ENCODE data around the gene PAPPA. TPM values are rescaled to one million over a fixed set of nuclear protein-coding genes. Genes with fewer than 3 reads are reported as not detected.

Gene PAPPA
- total RNA-seq, 1 donor from 2014 or later = 2.9 TPM

DNA sequence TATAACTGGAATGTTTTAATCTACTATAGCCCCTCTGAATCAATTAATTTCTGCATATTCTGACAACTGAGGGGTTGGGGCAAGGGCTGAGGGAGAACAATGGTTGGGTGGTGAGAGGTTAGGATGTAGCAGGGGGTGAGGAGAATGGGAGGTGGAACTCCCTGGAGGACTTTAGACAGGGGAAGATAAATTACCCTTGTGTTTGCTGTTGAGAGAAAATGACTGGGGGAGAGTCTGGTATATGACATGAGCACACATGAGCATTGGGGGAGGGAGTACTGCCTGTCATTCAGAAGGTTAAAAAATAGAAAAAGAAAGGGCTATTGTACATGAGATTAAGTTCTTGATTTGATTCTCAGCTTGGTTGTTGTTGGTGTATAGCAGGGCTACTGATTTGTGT, 37.2 kb upstream of the PAPPA start:
- ATAC-seq (no peak), DNase-seq (no peak)
- Histone ChIP-seq H3K4me1 (no peaks in the 10 kb centered on the region), H3K36me3 (no peaks in the 10 kb centered on the region), H3K9me3 (no peaks in the 10 kb centered on the region), H3K27me3 (no peaks in the 10 kb centered on the region), H3K4me3 (no peak overlapping the region), H3K27ac (no peak overlapping the region)
- TF ChIP-seq, protein P1, sequence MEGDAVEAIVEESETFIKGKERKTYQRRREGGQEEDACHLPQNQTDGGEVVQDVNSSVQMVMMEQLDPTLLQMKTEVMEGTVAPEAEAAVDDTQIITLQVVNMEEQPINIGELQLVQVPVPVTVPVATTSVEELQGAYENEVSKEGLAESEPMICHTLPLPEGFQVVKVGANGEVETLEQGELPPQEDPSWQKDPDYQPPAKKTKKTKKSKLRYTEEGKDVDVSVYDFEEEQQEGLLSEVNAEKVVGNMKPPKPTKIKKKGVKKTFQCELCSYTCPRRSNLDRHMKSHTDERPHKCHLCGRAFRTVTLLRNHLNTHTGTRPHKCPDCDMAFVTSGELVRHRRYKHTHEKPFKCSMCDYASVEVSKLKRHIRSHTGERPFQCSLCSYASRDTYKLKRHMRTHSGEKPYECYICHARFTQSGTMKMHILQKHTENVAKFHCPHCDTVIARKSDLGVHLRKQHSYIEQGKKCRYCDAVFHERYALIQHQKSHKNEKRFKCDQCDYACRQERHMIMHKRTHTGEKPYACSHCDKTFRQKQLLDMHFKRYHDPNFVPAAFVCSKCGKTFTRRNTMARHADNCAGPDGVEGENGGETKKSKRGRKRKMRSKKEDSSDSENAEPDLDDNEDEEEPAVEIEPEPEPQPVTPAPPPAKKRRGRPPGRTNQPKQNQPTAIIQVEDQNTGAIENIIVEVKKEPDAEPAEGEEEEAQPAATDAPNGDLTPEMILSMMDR (IDR thresholded peaks at IDR 0.05) = no peak
- intact Hi-C loops (cut with DNase I) = no loop called here

DNA sequence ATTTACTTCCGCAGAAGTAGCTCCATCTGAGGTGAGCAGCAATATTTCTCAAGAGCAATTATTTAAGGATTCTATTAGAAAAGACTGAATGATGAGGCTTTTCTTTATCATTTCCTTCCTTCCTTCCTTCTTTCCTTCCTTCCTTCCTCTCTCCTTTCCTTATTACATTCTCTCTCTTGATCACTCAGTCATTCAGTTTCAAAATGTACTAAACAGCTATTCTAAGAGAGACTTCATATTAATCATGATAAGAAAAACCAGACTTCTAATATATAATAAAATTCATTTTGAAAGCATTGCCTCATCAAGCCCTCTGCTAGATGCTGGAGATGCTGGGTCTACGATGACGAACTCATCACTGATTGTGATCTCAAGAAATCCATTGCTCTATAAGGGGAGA, 30.4 kb upstream of the PAPPA start:
- no peaks in the 10 kb centered on the region for H3K27me3 ChIP-seq
- no peaks in the 10 kb centered on the region for H3K36me3 ChIP-seq
- TF ChIP-seq, protein P1 (IDR thresholded peaks at IDR 0.05) = no peak
- H3K4me3 ChIP-seq = no peak overlapping the region
- intact Hi-C loops (cut with DNase I) = no loop called here
- DNase-seq (no peak), ATAC-seq (no peak)
- no peaks in the 10 kb centered on the region for H3K4me1 ChIP-seq
- H3K27ac ChIP-seq = no peak overlapping the region
- H3K9me3 ChIP-seq = no peaks in the 10 kb centered on the region

DNA sequence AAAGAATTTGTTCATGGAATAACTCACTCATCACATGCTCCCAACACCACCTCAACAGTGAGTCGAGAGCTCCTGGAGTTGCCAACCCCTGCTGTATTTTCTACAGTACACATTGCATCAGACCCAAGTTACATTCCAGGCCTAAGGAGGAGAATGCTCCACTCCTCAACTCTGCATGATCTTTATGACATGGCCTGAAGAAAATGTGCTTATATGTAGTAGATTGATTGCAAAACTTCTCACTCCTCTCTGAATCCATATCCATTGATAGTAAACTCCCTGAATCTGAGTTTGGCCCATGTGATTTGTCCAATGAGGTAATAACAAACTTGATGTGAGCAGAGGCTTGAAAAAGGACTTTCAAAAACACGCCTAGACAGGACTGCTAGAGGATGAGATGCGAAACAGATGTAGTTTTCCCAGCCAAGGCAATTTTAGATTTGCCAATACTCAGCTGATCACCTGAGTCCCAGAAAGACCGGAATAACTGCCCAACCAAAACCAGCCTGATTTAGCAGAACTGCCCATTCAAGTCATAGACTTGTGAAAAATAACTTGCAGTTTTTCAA, 29.0 kb upstream of the PAPPA start:
- no peak overlapping the region for H3K27ac ChIP-seq
- H3K4me1 ChIP-seq = no peaks in the 10 kb centered on the region
- no peaks in the 10 kb centered on the region for H3K36me3 ChIP-seq
- no peak overlapping the region for H3K4me3 ChIP-seq
- ATAC-seq = peak; percentile 62
- intact Hi-C loops (cut with DNase I) = no loop called here
- no peaks in the 10 kb centered on the region for H3K27me3 ChIP-seq
- DNase-seq = no peak
- TF ChIP-seq, protein P1 (IDR thresholded peaks at IDR 0.05) = no peak
- no peaks in the 10 kb centered on the region for H3K9me3 ChIP-seq

DNA sequence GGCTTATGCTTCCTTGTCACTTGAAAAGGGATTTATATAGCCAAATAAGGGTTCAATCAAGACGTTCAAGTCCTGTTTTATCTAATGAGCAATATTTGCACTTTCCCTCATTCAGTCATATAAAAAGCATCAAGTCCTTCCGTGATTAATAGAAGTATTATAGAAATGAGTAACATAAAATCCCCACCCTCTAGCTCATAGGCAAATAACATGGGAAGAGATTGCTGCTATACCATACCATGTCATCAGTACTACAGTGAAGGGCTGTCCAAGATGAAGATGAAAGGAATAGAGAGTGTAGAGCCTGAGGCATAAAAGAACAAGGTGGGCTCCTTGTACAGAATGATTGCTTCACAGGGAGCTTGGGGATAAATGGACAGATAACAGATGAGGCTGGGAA, 20.4 kb upstream of the PAPPA start:
- Histone ChIP-seq H3K27me3 (no peaks in the 10 kb centered on the region), H3K4me1 (no peaks in the 10 kb centered on the region), H3K9me3 (no peaks in the 10 kb centered on the region), H3K36me3 (no peaks in the 10 kb centered on the region), H3K27ac (no peak overlapping the region), H3K4me3 (no peak overlapping the region)
- intact Hi-C loops (cut with DNase I) = no loop called here
- no peak for DNase-seq
- TF ChIP-seq, protein P1 (IDR thresholded peaks at IDR 0.05) = no peak
- ATAC-seq = no peak

- no peaks in the 10 kb centered on the region for H3K4me1 ChIP-seq
- DNase-seq (no peak), ATAC-seq (no peak)
- no peaks in the 10 kb centered on the region for H3K9me3 ChIP-seq
- intact Hi-C loops (cut with DNase I) = no loop called here
- no peak overlapping the region for H3K27ac ChIP-seq
- TF ChIP-seq, protein P1 (IDR thresholded peaks at IDR 0.05) = no peak
- H3K27me3 ChIP-seq = no peaks in the 10 kb centered on the region
- no peak overlapping the region for H3K4me3 ChIP-seq
- no peaks in the 10 kb centered on the region for H3K36me3 ChIP-seq
Observed at GRCh38 chr9:116134975-116135374, 18.6 kb upstream of the PAPPA start.

DNA sequence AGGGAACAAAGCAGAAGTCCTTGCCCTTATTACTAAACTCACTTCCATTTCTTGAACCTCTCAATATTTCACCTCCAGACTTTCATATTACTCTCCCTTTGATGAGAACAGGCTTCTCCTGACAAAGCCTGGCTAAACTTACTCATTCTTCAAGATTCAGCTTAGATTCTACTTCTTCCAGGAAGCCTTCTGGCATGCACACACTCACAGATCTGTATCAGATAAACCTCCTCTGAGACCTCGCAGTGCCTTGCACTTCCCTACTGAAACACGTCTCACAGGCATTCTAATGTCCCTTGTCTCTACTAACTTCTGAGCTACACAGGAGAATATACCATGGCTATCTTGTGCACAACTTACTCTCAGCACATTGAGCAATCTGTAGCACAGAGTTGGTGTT, 16.6 kb upstream of the PAPPA start:
- Histone ChIP-seq H3K4me1 (no peaks in the 10 kb centered on the region), H3K27me3 (no peaks in the 10 kb centered on the region), H3K27ac (no peak overlapping the region), H3K9me3 (no peaks in the 10 kb centered on the region), H3K4me3 (no peak overlapping the region), H3K36me3 (no peaks in the 10 kb centered on the region)
- intact Hi-C loops (cut with DNase I) = no loop called here
- DNase-seq (no peak), ATAC-seq (no peak)
- TF ChIP-seq, protein P1 (IDR thresholded peaks at IDR 0.05) = no peak

All from upper lobe of right lung (tissue), 1 donor.